Fibroblast of upper back skin (primary cell): ENCODE measurements around the gene HEMGN.
A peak's percentile ranks its signal among the peaks of the same experiment; 100 is the strongest.

Experiments
- DNase-seq: peaks from one replicate; pipeline ENCODE4 v3.0.0-alpha.2; 2013

The HEMGN gene

DNA sequence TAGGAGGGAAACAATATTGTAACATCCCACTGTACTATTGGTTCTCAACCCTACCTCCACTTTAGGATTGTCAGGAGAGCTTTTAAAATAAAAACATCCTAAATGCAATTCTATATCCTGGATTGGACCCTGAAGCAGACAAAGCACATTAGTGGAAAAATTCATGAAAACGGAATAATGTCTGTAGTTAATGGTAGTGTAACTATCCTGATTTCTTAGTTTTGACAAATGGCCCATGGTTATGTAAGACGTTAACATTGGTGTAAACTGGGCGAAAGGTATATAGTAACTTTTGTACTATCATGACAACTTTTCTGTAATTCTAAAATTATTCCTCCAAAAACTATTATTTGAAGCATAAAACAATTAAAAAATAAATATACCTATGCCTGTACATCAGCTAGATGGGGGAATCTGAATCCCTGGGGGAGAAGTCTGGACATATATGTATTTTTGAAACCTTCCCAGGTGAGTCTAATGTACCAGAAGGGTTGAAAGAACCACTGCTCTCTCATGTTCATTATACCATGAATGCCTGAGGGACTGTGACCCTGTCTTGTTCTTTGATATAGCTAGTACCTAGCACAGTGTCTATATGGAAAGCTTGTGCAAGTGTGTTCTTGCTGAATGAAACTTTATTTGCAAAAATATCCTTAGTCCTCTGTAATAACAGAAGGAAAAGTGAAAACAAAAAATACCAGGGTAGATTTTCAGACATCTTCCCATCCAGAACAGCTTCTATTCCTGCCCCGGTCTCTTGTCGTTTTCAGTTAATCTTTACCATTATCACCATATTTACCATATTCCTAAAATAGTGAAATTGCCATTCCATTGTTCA, 12.3 kb downstream of the HEMGN start:
- DNase-seq = no peak

DNA sequence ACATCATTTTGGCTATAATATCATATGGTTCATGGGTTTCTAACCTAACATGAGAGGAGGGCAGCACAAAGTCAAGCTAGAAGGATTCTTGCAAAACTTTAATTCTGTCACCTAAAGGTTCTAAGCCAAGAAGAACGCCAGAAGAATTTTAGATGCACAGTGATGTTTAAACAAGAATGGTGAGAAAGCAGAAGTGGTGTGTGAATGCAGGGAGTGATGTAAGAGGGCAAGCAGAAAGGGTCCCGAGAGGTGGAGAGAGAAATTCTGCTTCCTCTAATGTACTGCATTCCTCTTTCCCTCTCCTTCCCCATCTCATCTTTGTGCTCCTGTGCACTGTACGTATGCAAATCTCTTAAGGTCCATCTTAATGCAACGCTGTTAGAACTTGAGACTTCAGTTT, 13.6 kb downstream of the HEMGN start:
- DNase-seq = no peak

DNA sequence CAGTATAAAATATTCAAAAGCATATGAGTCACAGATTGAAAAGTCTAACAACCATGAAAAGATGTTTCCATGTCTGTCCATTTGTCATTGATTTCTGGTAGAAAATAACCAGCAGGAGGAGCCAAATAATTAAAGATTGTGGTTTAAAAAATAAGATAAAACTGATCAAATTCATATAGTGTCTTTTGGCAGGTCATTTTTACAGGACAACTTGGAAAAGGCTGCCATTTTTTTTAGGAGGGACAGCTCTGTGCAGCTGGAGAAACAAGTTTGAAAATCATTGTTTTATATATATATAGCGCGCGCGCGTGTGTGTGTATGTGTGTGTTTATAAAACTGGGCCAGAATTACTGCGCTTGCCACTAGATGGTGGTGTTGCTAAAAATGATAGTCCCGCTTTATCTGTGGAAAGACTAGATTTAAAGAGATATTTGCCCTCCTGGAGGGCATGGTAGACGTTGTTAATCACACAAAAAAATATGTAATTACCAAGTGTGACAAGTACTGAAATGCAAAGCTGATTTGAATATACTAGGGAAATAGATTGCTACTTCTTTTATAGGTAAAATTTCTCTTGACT, 14.4 kb downstream of the HEMGN start:
- peak; percentile 74 for DNase-seq

DNA sequence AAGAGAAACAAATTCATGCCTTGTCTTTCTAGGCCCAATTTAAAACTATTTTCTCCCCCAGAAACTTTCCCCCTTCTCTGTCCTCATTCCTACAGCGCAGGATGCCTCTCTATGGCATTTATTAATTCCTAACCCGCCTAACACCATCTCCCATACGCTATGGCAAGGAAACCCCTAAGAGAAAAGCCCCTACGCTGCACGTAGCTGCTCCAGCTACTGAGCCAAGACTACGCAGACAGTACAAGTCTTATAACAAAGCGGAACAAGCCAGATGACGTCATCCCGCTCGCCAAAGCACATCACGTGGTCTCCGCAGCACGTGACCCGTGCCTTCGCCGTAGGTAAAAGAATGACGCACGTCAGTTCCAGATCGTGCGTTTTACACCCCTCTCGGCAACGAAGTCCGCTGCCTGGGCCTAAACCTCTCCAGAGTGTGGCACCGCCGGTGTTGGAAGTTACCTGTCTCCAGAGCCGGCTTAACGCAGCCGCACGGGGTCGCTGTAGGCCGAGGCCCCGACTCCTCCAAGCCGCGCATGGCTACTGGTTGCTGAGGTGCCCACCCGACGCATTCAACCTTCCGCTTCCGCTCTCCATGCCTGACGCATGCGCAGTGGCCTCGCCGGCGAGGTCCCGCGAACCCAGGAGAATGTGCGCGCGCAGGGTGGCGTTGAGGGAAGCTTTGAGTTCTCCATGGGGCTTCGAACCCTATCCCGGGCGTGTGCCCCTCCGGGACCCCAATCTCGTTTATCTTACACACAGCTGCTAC, 15.8 kb downstream of the HEMGN start, which contains the start of gene TRMO:
TRMO (minus strand) TSS at position 542 of the 766 bp plus-strand sequence; CDS start at position 535, 7 bp downstream.
- peak; percentile 98 for DNase-seq

DNA sequence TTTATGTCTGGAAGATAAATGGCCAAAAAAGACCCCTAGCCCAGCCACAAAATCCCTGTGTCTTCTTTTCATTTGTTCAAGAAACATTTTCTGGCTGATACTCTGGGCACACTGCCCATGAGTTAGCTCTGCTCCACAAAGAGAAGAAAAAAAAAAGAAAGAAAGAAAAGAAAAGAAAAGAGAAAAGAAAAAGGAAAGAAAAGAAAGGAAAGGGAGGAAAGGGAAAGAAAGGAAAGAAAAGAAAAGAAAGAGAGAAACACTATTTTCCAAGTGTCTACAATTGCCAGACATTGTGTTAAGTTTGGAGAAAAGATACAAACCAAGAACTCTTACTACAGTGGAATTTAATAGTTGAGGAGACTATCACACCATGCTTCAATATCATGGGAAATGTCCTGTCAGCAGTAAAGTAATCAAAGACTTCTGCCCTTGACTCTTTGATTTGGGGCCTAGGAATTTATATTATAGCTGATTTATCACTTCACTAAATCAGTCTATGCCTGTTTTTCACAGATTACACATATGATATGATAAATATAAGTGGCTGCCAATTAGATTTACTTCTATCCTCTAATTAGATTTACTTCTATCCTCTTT, 18.7 kb downstream of the HEMGN start:
- DNase-seq = no peak

DNA sequence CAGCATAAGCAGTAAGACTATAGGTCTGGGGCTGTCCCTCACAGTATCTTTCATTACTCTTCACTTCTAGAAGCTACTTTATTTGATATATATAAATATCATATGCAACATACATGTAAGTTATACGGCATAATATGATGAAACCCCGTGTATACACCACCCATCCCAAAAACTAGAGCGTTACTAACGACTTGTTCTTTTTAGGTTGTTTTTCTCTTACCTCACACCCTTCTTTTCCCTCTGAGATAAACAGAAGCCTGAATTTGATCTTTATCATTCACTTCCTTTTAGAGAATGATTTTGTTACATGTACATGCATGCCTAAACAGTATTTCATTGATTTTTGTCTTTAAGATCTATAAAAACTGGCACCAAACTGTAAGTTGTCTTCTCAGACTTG, 19.4 kb downstream of the HEMGN start:
- DNase-seq = no peak

DNA sequence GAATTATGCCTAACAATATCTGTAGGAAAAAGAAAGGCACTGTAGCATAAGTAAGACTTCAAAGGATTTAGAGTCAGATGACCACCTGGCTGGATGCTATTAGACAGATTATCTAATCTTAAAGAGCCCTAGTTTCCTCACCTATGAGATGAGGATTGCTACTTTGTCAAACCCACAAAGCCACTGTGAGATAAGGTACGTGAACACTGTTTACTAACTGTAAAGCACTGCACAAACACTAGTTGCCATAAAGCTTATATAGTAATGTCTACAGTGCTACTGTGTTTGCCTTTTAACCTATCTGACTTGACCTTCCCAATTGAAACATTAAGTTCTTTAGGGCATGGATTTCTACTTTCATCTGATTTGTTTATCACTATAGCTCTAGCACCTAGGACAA, 26.0 kb downstream of the HEMGN start:
- no peak for DNase-seq

DNA sequence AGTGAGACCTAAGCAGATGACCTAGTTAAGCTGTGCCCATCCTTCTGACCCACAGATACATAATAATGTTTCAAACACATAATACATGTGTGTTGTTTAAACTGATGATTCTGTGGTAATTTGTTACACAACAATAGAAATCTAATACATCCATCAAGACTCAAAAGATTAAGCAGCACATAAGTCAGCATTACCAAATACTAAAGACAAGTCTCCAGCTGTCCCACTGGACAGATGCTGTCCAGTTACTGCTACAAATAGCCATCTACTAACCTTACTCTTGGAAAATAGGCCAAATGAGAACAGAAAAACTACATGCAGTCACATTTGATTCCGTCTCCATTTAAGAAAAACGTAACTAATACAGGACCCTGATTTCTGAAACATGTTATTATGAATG, 26.4 kb downstream of the HEMGN start:
- DNase-seq = no peak

DNA sequence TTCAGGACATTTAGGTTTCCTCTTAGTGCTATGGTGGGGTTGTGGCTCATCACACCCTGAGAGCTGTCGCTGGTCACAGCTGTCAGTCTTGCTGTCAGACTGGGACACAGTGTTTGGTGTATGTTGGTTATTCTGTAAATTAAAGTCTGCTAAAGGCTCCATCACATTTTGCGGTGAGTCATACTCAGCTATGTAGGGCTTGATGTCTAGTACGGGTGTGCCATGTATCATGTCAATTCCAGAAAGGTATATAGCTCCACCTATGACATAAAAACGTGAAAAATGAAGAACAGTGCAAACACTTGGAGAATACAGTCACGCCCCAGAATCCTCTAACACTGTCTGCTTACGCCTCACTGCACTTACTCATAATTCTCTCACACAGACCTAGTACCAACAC, 27.6 kb downstream of the HEMGN start:
- no peak for DNase-seq

DNA sequence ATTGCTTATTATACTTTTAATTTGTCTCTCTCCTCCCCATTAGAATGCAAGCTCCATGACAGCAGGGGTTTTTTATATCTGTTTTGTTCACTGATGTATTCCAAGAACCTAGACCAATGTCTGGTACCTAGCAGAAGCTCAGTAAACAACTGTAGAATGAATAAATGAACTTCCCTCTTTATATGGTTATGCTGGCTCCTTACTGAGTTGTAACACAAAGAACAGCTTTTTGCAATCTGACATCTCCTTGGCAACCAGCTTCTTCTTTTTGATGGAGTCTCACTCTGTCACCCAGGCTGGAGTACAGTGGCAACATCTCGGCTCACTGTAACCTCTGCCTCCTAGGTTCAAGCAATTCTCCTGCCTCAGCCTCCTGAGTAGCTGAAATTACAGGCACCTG, 29.3 kb downstream of the HEMGN start:
- DNase-seq = no peak

DNA sequence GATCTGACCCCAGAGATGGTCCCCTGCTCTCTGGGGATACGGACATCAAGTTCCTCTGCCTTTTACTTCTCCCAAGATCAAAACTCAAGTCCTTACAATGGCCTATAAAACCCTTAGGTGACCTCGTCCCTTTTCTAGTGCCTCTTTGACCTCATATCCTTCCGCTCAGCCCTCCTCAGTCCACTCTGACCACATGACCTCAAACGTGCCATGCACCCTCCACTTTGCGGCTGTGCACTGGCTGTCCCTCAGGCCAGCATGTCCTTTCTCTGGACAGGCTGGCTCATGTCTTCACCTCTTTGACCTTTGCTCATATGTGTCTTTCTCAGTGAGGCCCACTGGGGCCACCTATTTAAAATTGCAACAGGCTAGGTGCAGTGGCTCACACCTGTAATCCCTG, 30.3 kb downstream of the HEMGN start:
- no peak for DNase-seq

DNA sequence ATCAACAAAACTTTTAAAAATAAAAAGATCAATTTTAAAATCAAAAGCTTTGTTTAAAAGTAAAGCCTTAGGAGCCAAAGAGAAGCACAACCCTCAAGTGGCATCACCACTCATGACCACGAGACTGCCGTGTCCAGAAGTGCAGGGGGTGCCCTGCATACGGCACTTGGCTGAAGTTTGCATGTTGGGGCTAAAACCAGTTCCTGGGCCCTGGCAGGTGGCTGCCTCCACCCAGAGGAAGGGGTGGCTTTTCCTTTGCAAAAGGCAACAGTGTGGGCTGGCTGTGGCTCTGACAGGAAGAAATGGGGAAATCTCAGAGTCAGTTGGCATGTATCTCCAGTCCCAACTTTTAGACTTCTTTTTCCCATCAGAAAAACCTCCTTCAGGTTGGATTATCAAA, 30.9 kb downstream of the HEMGN start:
- no peak for DNase-seq

DNA sequence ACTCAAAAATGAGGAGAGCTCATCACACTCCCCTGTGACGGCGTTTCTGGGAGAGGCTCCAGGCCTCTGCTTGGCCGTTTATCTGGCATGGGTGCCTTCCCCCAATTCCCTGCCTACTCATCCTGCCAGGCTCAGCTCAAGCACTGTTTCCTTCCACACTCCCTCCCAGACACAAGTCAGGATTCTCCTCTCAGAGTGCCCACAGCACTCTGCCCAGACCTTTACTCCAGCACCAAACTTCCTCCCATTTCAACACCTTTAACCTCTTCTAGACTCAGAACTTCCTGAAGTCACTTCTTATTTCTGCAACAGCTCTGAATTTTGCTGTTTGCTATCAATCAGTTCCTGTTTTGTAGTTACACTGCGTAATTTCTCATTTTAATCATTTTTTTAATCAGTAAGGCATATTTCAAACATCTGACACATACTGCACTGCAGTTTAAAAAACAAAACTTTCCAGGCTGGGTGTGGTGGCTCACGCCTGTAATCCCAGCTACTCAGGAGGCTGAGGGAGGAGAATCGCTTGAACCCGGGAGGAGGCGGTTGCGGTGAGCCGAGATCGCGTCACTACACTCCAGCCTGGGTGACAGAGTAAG, 31.6 kb downstream of the HEMGN start:
- no peak for DNase-seq

DNA sequence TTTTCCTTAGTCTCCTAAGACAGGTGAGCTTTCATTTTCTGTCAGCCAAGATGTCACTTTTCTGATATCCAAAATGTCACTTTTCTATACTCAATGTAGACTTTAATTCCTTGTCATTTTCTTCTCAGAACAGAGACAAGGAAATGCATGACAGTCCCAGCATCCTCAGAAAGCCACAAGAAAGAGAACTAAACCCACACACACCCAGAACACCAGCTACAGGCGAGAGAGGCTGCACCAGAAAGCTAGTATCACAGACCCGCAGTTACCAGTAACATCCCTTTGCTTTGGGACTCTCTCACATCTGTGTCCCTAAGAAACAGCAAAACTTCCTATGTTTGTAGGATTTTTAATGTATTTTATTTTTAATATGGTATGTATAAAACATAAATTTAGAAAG, 32.7 kb downstream of the HEMGN start:
- DNase-seq = no peak

DNA sequence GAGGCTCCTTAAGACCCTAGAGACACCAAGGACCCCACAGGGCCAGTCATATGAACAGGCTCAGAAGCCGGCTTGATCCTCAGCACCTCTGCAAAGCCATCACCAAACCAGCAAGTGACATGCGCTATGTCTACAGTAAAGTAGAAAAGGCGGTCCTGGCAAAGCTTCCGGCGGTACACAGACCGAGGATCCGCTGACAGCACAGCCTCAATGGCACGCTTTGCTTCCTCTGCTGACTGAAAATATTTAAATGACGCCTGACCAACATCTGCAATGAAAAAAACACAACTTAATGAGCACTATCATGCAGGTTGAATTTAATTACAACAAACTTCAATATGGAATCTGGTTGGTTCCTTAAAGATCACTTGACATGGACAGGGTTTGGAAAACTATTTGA, 33.2 kb downstream of the HEMGN start:
- DNase-seq = no peak

DNA sequence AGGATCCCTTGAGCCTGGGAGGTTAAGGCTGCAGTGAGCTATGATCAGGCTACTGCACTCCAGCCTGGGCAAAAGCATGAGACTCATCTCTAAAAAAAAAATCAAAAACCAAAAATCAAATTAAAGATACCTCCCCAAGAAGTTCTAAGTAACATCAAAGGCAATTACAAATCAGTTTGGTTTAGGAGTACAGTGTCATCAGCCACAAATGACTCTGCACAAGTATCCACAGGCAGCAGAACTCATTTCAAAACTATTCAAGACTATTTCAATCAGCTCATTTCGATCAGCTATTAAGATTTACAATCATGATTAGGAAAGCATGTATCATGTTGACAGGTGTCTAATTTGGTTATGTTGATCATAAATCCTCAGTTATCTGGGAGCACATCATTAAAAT, 34.8 kb downstream of the HEMGN start:
- no peak for DNase-seq

DNA sequence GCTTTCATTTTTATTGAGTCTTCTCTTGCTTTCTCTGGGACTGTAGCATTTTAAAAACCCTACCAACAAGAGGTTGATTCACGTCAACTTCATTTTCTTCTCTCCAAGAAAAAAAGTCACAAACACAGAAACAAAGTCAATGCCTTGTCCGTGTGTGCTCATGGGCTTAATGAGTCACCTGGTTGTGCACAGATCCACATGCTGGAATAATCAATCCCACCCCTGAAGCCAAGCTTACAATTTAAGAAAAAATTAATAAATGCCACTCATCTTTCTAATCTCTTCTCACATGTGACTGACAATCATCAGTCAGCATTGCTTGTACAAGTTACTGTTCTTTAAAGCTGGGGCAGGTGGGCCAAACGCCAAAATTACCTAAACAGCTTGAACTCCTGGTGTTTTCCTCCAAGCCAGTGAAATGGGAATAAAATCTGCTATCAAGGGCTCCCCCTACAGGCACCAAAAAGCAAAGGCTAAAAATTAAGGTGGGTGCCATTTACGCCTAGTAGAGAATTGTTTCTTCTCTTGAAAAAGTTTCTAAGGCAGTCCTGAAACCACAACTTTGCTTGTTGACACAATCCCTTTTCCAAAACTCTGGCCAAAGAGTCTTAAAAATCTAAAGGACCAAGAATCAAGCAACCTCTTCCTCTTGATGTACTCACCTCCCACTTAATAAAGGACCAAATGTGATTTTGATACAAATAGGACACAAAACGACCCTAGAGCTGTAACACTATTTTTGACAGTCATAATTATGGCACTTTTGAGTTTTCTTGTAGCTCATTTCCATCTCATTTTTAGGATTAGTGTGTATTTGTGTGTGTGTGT, 37.0 kb downstream of the HEMGN start:
- DNase-seq = peak; percentile 53

DNA sequence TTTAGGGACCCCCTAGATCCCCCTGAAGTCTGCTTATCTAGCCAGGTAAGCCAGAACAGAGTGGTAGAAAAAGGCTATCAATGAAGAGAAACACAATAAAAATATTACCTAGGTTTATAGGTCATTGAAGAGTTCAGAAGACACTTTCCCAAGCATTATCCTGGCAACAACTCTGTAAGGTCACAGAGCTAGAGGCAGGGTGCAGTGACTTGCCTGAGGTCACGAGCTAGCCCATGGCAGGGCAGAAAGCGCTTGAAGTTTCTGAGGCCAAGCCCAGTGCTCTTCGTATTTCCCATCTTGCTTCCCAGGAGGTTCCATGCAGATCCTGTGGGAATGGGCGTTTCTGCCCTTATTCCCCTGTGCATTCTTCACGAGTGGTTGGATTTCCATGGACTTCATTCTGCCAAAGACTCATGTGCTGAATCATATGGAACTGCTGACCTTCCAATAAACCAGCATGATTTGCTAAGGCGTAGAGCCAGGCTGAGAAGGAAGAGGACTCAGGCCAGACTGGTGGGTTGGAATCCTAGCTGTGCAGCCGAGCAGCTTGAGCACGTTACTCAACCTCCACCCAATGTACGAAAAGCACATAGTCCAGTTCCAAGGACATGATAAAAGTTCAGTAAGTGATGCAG, 37.8 kb downstream of the HEMGN start:
- peak; percentile 67 for DNase-seq

DNA sequence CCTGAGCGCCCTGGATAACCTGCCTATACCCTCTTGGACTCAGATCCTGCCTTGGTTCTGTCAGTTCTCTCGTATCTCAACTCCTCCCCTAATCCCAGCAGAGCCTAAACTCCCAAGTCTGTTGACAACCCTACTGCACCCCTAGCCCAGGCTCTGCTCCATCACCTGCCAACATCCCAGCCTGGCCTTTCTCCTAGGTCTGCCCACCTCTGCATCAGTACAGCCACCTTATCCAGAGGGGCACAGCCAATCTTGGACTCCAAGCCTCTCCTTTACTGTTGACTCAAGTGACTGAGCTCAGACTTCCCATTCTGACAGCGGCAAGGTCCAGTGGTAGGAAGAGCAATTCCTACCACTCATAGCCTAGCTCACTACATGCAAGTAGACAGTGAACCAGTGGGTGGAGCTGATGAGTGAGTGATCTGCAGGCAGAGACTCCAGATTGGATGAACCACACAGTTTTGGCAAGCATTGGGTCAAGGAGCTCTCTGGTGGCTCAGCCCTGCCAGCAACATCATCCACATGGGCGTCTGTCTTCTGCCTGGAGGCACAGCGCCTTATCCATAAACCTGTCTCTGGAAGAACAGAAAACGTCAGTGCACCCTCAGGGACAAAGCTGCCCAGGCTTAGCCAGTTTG, 42.2 kb downstream of the HEMGN start:
- peak; percentile 8 for DNase-seq

DNA sequence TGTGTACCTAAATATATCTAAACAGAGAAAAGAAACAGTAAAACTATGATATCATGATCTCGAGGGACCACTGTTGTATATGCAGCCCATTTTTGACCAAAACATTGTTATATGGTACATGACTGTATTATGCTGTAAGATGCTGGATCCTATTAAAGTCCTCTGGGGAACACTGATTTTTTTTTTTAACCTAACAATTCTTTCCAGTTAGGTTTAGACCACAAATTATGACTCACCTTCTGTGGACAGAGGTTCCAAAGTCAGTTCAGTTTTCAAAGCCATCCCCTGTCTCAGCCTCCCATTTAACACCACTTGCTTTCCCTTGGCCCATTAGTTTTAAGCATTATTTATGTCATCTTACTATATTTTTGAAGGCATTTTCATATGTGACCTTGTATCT, 42.8 kb downstream of the HEMGN start:
- DNase-seq = peak; percentile 60

DNA sequence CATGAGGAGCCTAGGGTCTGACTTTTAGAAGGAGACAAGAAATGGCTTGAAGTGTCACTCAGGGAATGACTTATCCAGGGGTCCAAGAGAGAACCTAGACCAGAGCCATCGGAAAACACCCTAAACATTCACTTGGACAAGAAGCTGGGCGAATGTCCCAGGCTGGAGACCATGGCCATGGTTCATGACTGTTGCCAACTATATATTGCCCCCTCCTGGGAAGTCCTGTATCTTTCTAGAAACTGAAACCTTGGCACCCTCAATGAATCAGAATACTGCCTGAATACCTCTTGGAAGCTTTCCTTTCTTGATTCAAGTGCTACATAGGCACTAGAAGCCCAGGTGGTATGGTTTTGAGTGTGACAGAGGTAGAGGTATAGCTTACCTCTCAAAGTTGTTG, 45.6 kb downstream of the HEMGN start:
- DNase-seq = no peak
